ENCODE results near the gene TAP2.

TAP2 gene

GRCh38 chr6:32847004-32847403, 8.5 kb upstream of the TAP2 start:
- DNase-seq (ENCODE audit: low read depth): no peak
- no peak for TF ChIP-seq CTCF (IDR thresholded peaks at IDR 0.05; ENCODE audit: low read depth, low read length, missing control alignments)
- in situ Hi-C loops (cut with HindIII; ENCODE audit: low sequenced_read_pairs): loop anchor here (10.0 kb wide), 1 partner anchor 128 kb away; no protein-coding TSS in a partner anchor
- no peak overlapping the region for H3K4me3 ChIP-seq (ENCODE audit: low read depth, low read length)

- no peak for TF ChIP-seq CTCF (IDR thresholded peaks at IDR 0.05; ENCODE audit: low read depth, low read length, missing control alignments)
Observed at GRCh38 chr6:32845384-32845884, 6.9 kb upstream of the TAP2 start.

DNA sequence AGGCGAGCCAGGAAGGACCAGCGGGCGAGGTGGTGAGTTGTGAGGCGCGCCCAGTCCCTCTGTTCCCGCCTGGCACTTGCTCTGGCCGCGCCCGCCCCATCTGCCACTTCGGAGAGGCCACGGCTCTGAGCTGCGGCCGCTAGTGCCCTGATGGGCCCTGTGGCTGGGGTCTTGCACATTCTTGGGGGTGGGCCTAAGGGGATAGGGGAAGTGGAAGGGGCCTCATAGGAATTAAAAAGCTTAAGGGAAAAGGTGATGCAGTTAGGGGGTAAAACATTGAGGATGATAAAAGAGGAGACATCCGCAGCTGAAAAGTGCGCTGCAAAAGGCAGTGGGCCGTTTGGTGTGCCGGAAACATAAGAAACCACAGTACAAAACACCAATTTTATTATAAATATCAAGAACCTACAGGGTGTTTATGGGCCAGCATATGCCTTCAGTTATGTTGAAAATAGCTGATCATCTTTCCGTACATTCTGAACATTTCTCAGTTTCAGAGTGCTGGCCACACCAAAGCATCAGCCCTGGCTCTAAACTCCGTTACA, 6.4 kb upstream of the TAP2 start:
- TF ChIP-seq CTCF (IDR thresholded peaks at IDR 0.05; ENCODE audit: low read depth, low read length, missing control alignments): no peak
- DNase-seq (ENCODE audit: low read depth): no peak
- in situ Hi-C loops (cut with HindIII; ENCODE audit: low sequenced_read_pairs): loop anchor here (10.0 kb wide), 1 partner anchor 130 kb away; no protein-coding TSS in a partner anchor
- peak overlapping the region; percentile 81 for H3K4me3 ChIP-seq (ENCODE audit: low read depth, low read length)

More at GRCh38 chr6:32845384-32845884, 6.9 kb upstream of the TAP2 start:
- no peak overlapping the region for H3K4me3 ChIP-seq (ENCODE audit: low read depth, low read length)
- DNase-seq (ENCODE audit: low read depth): no peak
- in situ Hi-C loops (cut with HindIII; ENCODE audit: low sequenced_read_pairs): loop anchor here (10.0 kb wide), 1 partner anchor 129 kb away; no protein-coding TSS in a partner anchor

- peak within 1 kb of the TSS; percentile 81 for H3K4me3 ChIP-seq (ENCODE audit: low read depth, low read length)
- peak; percentile 35 for TF ChIP-seq CTCF (IDR thresholded peaks at IDR 0.05; ENCODE audit: low read depth, low read length, missing control alignments)
- in situ Hi-C loops (cut with HindIII; ENCODE audit: low sequenced_read_pairs): loop anchor here (10.0 kb wide), 1 partner anchor 131 kb away; no protein-coding TSS in a partner anchor
- peak; percentile 81 for DNase-seq (ENCODE audit: low read depth)
Observed at GRCh38 chr6:32843979-32844838, 5.7 kb upstream of the TAP2 start, which contains the start of gene PSMB8. TSS of gene PSMB8 (minus strand) at chr6:32844047. CDS start at chr6:32843996, 51 bp downstream.

DNA sequence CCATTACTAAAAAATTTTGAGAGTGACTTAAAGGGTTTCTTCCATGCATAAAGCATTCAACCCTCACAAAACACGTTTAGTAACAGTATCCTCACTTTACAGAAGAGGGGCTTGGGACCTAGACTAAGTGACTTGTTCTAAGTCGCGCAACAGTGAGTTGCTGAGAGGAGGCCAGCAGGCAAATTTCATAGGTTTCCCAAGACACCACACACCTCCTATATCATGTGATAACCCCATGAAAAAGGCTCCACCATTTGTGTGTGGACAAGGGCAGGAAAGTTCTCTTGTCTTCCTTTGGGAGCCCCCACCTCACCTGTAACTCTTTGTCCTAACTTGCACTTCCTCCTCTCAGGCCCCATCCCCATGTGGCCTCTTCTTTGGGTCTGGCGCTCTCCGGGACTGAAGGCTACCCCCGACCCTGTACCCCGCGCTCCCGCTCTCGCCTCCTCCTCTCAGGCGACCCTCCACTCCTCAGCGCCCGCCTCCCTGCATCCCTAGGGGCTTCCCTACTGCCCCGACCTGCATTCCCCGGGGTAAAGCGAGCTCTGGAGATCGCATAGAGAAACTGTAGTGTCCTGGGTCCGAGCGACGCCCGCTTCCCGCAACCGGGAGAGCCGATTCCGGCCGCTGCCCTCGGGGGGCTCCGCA, 4.9 kb upstream of the TAP2 start:
- peak overlapping the region; percentile 81 for H3K4me3 ChIP-seq (ENCODE audit: low read depth, low read length)
- in situ Hi-C loops (cut with HindIII; ENCODE audit: low sequenced_read_pairs): loop anchor here (10.0 kb wide), 1 partner anchor 131 kb away; no protein-coding TSS in a partner anchor
- no peak for DNase-seq (ENCODE audit: low read depth)
- no peak for TF ChIP-seq CTCF (IDR thresholded peaks at IDR 0.05; ENCODE audit: low read depth, low read length, missing control alignments)

- peak overlapping the region; percentile 81 for H3K4me3 ChIP-seq (ENCODE audit: low read depth, low read length)
- no peak for TF ChIP-seq CTCF (IDR thresholded peaks at IDR 0.05; ENCODE audit: low read depth, low read length, missing control alignments)
- no peak for DNase-seq (ENCODE audit: low read depth)
- in situ Hi-C loops (cut with HindIII; ENCODE audit: low sequenced_read_pairs): loop anchor here (10.0 kb wide), 1 partner anchor 132 kb away; no protein-coding TSS in a partner anchor
Observed at GRCh38 chr6:32842690-32843089, 4.2 kb upstream of the TAP2 start.
